SH-SY5Y (cell line): Measurements from ENCODE around the gene NKX2-2.

Source experiments
- GATA2 ChIP-seq: IDR thresholded peaks from 2 replicates; pipeline ENCODE4 v1.6.1; 2011; ENCODE audit warnings: mild to moderate bottlenecking, low read depth, low read length
- GATA3 ChIP-seq: IDR thresholded peaks from 2 replicates; pipeline ENCODE4 v1.6.1; 2011; ENCODE audit warnings: low read depth, mild to moderate bottlenecking, low read length, moderate library complexity

DNA sequence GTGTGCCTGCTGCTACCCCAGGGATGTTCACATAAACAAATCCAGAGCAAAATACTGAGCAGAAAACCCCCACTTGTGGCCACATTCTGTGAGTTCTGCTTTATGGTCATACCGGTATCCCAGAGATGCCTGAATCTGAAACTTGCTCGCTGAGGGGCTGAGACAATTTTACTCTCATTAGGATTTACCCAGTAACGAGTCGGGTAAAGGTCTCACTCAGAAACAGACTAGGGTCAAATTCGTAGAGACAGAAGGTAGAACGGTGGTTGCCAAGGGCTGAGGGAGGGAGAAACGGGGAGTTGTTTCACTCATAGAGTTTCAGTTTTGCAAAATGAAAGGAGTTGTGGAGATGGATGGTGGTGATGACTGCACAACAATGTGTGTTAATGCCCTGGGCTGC is 45.4 kb upstream of the NKX2-2 start:
- TF ChIP-seq GATA2 (no peak), GATA3 (no peak)
